GM23338 (cell line): ENCODE measurements around the gene YWHAH.

Experiments used
- CREB1 ChIP-seq: fragments of 250-450 bp; sonication (Bioruptor Pico); IDR thresholded peaks from 2 replicates; pipeline ENCODE4 v1.5.0; 2020; ENCODE audit warnings: low read depth, mild to moderate bottlenecking, moderate library complexity
- CTCF ChIP-seq, 2 experiments: fragments of 200-600 bp in 1 of 2; sonication (generic) in 1 of 2; conservative IDR thresholded peaks; 2 replicates each; pipeline versions ENCODE4 v1.5.1 to v1.6.1; 2016 to 2017; ENCODE audit warnings: antibody characterized with exemption in 2 of 2, low read depth in 2 of 2, mild to moderate bottlenecking in 2 of 2, moderate library complexity in 1 of 2
- EZH2 ChIP-seq: fragments of 200-600 bp; sonication (generic); IDR thresholded peaks from one replicate; pipeline ENCODE4 v1.8.0; 2017; ENCODE audit warnings: antibody characterized with exemption, mild to moderate bottlenecking, low read depth; ENCODE audit not compliant: unreplicated experiment
- EZH2phosphoT487 ChIP-seq: fragments of 200-600 bp; sonication (generic); IDR thresholded peaks from one replicate; pipeline ENCODE4 v1.8.1; 2018; ENCODE audit warnings: antibody characterized with exemption; ENCODE audit not compliant: unreplicated experiment
- POLR2AphosphoS5 ChIP-seq: IDR thresholded peaks from 2 replicates; pipeline ENCODE4 v1.6.1; 2016; ENCODE audit warnings: antibody characterized with exemption, low read depth
- TF ChIP-seq, protein P1 (sequence below): IDR thresholded peaks from one replicate; pipeline ENCODE4 v1.6.1; 2018; ENCODE audit warnings: antibody characterized with exemption; ENCODE audit not compliant: unreplicated experiment

DNA sequence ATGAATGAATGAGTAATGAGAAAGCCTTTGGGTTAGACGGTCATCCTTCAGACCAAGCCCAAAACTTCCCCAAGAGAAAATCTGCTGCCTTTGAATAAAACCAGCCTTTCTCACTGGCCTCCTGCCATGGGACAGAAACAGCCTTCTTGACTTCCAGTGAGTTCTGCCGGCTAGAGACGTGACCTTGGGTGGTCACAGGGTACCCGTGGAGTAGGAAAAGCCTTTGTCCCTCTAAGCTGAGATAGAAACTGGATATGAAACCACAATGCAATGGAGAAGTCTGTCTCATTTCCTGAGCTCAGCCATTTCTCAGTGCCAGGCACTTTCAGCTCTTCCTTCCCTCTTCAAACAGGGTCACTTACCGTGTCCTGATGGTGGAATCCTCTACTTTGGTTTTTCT lies 21.2 kb upstream of the YWHAH start:
- TF ChIP-seq EZH2phosphoT487, result no peak
- no peak for TF ChIP-seq EZH2
- TF ChIP-seq CTCF (conservative IDR thresholded peaks at IDR 0.05; ENCODE audit: low read depth in 2 of 2), result no peak
- no peak for TF ChIP-seq POLR2AphosphoS5
- TF ChIP-seq, protein P1, sequence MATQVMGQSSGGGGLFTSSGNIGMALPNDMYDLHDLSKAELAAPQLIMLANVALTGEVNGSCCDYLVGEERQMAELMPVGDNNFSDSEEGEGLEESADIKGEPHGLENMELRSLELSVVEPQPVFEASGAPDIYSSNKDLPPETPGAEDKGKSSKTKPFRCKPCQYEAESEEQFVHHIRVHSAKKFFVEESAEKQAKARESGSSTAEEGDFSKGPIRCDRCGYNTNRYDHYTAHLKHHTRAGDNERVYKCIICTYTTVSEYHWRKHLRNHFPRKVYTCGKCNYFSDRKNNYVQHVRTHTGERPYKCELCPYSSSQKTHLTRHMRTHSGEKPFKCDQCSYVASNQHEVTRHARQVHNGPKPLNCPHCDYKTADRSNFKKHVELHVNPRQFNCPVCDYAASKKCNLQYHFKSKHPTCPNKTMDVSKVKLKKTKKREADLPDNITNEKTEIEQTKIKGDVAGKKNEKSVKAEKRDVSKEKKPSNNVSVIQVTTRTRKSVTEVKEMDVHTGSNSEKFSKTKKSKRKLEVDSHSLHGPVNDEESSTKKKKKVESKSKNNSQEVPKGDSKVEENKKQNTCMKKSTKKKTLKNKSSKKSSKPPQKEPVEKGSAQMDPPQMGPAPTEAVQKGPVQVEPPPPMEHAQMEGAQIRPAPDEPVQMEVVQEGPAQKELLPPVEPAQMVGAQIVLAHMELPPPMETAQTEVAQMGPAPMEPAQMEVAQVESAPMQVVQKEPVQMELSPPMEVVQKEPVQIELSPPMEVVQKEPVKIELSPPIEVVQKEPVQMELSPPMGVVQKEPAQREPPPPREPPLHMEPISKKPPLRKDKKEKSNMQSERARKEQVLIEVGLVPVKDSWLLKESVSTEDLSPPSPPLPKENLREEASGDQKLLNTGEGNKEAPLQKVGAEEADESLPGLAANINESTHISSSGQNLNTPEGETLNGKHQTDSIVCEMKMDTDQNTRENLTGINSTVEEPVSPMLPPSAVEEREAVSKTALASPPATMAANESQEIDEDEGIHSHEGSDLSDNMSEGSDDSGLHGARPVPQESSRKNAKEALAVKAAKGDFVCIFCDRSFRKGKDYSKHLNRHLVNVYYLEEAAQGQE, result no peak
- TF ChIP-seq CREB1 (CRISPR knock-in tag), result no peak
